Keratinocyte (primary cell): ENCODE results near the gene GLOD4. TPM values are rescaled to one million over a fixed set of nuclear protein-coding genes. Genes with fewer than 3 reads are reported as not detected.

Experiments
- DNase-seq: peaks from one replicate; pipeline ENCODE4 v3.0.0-alpha.2; 2011; ENCODE audit warnings: low read depth, missing footprints, low spot score
- FAIRE-seq: peaks from 2 replicates; lab custom pipeline; 2011; peaks lifted over from hg19 to GRCh38; lab: Jason Lieb, UNC
- H2AFZ ChIP-seq: 2 replicates; pipeline ENCODE4 v1.6.0; 2012; ENCODE audit warnings: low read length, control low read depth, inconsistent platforms; ENCODE audit not compliant: control insufficient read depth
- H3K27ac ChIP-seq: 2 replicates; pipeline ENCODE4 v1.5.1; 2011; ENCODE audit warnings: low read length; ENCODE audit not compliant: control insufficient read depth, insufficient read depth
- H3K27me3 ChIP-seq: 3 replicates; pipeline ENCODE4 v1.6.0; 2011; ENCODE audit warnings: low read length; ENCODE audit not compliant: control insufficient read depth, insufficient read depth; ENCODE audit errors: extremely low read depth
- H3K36me3 ChIP-seq, 2 experiments: 2 replicates in 1 of 2; 3 replicates in 1 of 2; pipeline ENCODE4 v1.5.1; 2011; ENCODE audit warnings: low read length in 2 of 2, mild to moderate bottlenecking in 1 of 2; ENCODE audit not compliant: control insufficient read depth in 2 of 2, insufficient read depth in 2 of 2; ENCODE audit errors: extremely low read depth in 1 of 2
- H3K4me1 ChIP-seq: 3 replicates; pipeline ENCODE4 v1.5.1; 2011; ENCODE audit warnings: low read length; ENCODE audit not compliant: control insufficient read depth, insufficient read depth; ENCODE audit errors: extremely low read depth
- H3K4me2 ChIP-seq: 3 replicates; pipeline ENCODE4 v1.6.0; 2011; ENCODE audit warnings: low read depth, low read length; ENCODE audit not compliant: control insufficient read depth, insufficient read depth; ENCODE audit errors: extremely low read depth
- H3K4me3 ChIP-seq, 3 experiments: fragments of 200-600 bp in 1 of 3; sonication (generic) in 1 of 3; 2 replicates in 2 of 3; 3 replicates in 1 of 3; pipeline ENCODE4 v1.5.1; 2011 to 2016; ENCODE audit warnings: low read length in 3 of 3, mild to moderate bottlenecking in 3 of 3, control low read depth in 2 of 3, inconsistent platforms in 1 of 3, low read depth in 1 of 3, mixed read lengths in 1 of 3, mixed run types in 1 of 3, moderate library complexity in 1 of 3; ENCODE audit not compliant: control insufficient read depth in 2 of 3, insufficient read depth in 2 of 3; ENCODE audit errors: extremely low read depth in 1 of 3
- H3K79me2 ChIP-seq: 2 replicates; pipeline ENCODE4 v1.6.0; 2012; ENCODE audit warnings: low read length; ENCODE audit not compliant: control insufficient read depth, insufficient read depth
- H3K9ac ChIP-seq: 3 replicates; pipeline ENCODE4 v1.6.0; 2011; ENCODE audit warnings: low read length; ENCODE audit not compliant: control insufficient read depth, insufficient read depth; ENCODE audit errors: extremely low read depth
- H3K9me1 ChIP-seq: 3 replicates; pipeline ENCODE4 v1.6.0; 2011; ENCODE audit warnings: low read length; ENCODE audit not compliant: control insufficient read depth, insufficient read depth; ENCODE audit errors: extremely low read depth
- H3K9me3 ChIP-seq: 2 replicates; pipeline ENCODE4 v1.5.1; 2012; ENCODE audit warnings: low read depth, low read length; ENCODE audit not compliant: control insufficient read depth
- H4K20me1 ChIP-seq: 3 replicates; pipeline ENCODE4 v1.6.0; 2011; ENCODE audit warnings: low read length; ENCODE audit not compliant: control insufficient read depth, insufficient read depth; ENCODE audit errors: extremely low read depth
- EZH2 ChIP-seq: IDR thresholded peaks from one replicate; pipeline ENCODE4 v1.6.1; 2012; ENCODE audit warnings: inconsistent platforms, mild to moderate bottlenecking, low read length, moderate library complexity
- dilution Hi-C: fragments of 300-500 bp; cut with MboI; formaldehyde crosslinking; loops from one replicate; pipeline ENCODE4 v1.7.0; 2020; ENCODE audit warnings: low sequenced_read_pairs; ENCODE audit not compliant: extremely low pct_ligation_motif_present
- polyA plus RNA-seq, 5 experiments: library from polyadenylated mRNA; depleted of rRNA in 3 of 5; stranded (reverse) in 3 of 5; stranded (forward) in 1 of 5; unstranded in 1 of 5; fragments of >200 nt; gene quantifications; 1 replicate in 1 of 5; 2 replicates in 3 of 5; 3 replicates in 1 of 5; pipeline versions ENCODE4 v1.2.1 to v1.2.3, GENCODE V29; 2011 to 2012; ENCODE audit warnings: missing spikeins in 2 of 5, low read depth in 1 of 5, low replicate concordance in 1 of 5
- TF ChIP-seq, protein P1 (sequence below), 3 experiments: IDR thresholded peaks in 1 of 3; conservative IDR thresholded peaks in 1 of 3; optimal IDR thresholded peaks in 1 of 3; 2 replicates in 2 of 3; 3 replicates in 1 of 3; pipeline versions ENCODE3 to v1.5.1; 2011; ENCODE audit warnings: low read length in 3 of 3, mild to moderate bottlenecking in 3 of 3, moderate library complexity in 2 of 3, control low read depth in 1 of 3, inconsistent platforms in 1 of 3; ENCODE audit not compliant: insufficient read depth in 2 of 3; ENCODE audit errors: extremely low read depth in 1 of 3

Gene GLOD4
- polyA plus RNA-seq, 1 donor (not counting 4 experiments of a cell fraction or from before 2014, with no cell fraction given) = 71.9 TPM

GRCh38 chr17:774313-774584 lies 7.8 kb downstream of the GLOD4 start:
- H2AFZ ChIP-seq = no peak overlapping the region
- H3K27ac ChIP-seq = no peak overlapping the region
- no peak overlapping the region for H3K4me2 ChIP-seq
- H3K27me3 ChIP-seq = no peaks in the 10 kb centered on the region
- dilution Hi-C loops = no loop called here
- no peaks in the 10 kb centered on the region for H3K9me3 ChIP-seq
- H4K20me1 ChIP-seq = no peaks in the 10 kb centered on the region
- TF ChIP-seq, protein P1, sequence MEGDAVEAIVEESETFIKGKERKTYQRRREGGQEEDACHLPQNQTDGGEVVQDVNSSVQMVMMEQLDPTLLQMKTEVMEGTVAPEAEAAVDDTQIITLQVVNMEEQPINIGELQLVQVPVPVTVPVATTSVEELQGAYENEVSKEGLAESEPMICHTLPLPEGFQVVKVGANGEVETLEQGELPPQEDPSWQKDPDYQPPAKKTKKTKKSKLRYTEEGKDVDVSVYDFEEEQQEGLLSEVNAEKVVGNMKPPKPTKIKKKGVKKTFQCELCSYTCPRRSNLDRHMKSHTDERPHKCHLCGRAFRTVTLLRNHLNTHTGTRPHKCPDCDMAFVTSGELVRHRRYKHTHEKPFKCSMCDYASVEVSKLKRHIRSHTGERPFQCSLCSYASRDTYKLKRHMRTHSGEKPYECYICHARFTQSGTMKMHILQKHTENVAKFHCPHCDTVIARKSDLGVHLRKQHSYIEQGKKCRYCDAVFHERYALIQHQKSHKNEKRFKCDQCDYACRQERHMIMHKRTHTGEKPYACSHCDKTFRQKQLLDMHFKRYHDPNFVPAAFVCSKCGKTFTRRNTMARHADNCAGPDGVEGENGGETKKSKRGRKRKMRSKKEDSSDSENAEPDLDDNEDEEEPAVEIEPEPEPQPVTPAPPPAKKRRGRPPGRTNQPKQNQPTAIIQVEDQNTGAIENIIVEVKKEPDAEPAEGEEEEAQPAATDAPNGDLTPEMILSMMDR (optimal IDR thresholded peaks at IDR 0.05 in 1 of 3, IDR thresholded peaks at IDR 0.05 in 1 of 3, conservative IDR thresholded peaks at IDR 0.05 in 1 of 3; ENCODE audit: extremely low read depth in 1 of 3, insufficient read depth in 2 of 3, low read length in 3 of 3) = no peak
- TF ChIP-seq EZH2 = no peak
- H3K4me1 ChIP-seq = no peaks in the 10 kb centered on the region
- H3K79me2 ChIP-seq = peaks cover 7% of the 10 kb centered on the region
- H3K9me1 ChIP-seq = no peaks in the 10 kb centered on the region
- H3K9ac ChIP-seq = no peak overlapping the region
- peaks cover 39 to 66% of the 10 kb centered on the region in 2 experiments for H3K36me3 ChIP-seq
- no peak overlapping the region for H3K4me3 ChIP-seq
- DNase-seq = no peak
- FAIRE-seq = no peak

- dilution Hi-C loops = no loop called here
- Histone ChIP-seq H3K27ac (no peak overlapping the region), H3K9ac (no peak overlapping the region), H3K4me3 (no peak overlapping the region), H3K9me3 (no peaks in the 10 kb centered on the region), H2AFZ (no peak overlapping the region), H3K79me2 (peaks cover 3% of the 10 kb centered on the region), H4K20me1 (no peaks in the 10 kb centered on the region), H3K36me3 (peaks cover 42 to 65% of the 10 kb centered on the region in 2 experiments), H3K4me1 (no peaks in the 10 kb centered on the region), H3K9me1 (no peaks in the 10 kb centered on the region), H3K4me2 (no peak overlapping the region), H3K27me3 (no peaks in the 10 kb centered on the region)
- TF ChIP-seq, protein P1 (optimal IDR thresholded peaks at IDR 0.05 in 1 of 3, IDR thresholded peaks at IDR 0.05 in 1 of 3, conservative IDR thresholded peaks at IDR 0.05 in 1 of 3; ENCODE audit: extremely low read depth in 1 of 3, insufficient read depth in 2 of 3, low read length in 3 of 3) = no peak
- TF ChIP-seq EZH2 = no peak
- DNase-seq (no peak), FAIRE-seq (no peak)
Observed at GRCh38 chr17:773467-774312, 8.4 kb downstream of the GLOD4 start.
